NCI-H2081 (cell line): ENCODE measurements around the gene DRC7.
A peak's percentile ranks its signal among the peaks of the same experiment; 100 is the strongest.

ENCODE experiments used
- DNase-seq, 2 experiments: peaks; one replicate each; lab custom pipeline; 2025; lab: John Stamatoyannopoulos, UW

The DRC7 gene, protein sequence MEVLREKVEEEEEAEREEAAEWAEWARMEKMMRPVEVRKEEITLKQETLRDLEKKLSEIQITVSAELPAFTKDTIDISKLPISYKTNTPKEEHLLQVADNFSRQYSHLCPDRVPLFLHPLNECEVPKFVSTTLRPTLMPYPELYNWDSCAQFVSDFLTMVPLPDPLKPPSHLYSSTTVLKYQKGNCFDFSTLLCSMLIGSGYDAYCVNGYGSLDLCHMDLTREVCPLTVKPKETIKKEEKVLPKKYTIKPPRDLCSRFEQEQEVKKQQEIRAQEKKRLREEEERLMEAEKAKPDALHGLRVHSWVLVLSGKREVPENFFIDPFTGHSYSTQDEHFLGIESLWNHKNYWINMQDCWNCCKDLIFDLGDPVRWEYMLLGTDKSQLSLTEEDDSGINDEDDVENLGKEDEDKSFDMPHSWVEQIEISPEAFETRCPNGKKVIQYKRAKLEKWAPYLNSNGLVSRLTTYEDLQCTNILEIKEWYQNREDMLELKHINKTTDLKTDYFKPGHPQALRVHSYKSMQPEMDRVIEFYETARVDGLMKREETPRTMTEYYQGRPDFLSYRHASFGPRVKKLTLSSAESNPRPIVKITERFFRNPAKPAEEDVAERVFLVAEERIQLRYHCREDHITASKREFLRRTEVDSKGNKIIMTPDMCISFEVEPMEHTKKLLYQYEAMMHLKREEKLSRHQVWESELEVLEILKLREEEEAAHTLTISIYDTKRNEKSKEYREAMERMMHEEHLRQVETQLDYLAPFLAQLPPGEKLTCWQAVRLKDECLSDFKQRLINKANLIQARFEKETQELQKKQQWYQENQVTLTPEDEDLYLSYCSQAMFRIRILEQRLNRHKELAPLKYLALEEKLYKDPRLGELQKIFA

DNA sequence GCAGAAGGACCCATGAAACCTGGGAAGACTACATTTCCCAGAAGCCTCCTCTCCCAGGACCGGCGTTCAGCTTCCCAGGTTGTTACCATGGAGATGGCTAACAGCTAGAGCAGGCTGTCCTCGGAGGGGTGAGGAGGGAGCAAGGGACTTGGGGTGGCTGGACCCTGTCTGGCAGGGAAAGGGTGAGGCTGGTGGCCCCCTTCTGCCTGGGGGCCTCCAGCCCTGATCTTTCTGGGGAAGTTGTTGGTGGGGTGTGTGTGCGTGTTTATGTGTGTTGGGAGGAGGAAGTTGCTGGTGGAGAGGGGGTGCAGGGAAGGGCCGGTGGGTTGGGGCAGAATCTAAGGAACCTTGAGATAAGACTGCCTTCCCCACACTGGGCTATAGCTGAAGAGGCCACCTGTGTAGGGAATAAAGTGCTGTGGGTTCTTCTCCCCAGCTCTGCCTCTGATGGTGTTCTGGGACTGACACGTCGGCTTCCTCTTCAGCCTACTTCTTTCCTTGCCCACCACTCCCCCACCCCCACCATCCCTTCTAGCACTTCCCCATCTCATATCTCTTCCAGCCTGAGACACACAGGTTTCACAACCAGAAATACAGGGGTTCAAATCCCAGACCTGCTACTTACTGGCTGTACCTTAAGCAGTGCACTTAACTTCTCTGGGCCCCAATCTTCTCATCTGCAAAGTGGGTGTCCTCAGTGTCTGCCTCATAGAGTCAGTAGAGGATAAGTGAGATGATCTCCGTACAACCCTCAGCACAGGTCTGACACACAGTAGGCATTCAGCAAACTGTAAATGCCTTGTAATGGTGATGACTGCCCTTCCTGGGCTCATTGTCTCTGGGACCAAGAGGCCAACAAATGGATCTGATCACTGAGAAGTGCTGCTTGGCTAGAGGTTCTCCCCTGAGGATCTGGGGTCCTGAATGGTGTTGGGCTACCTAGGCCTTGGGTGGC lies at the start of gene DRC7:
DRC7 (plus strand) TSS at position 82 of the 955 bp plus-strand sequence. CDS start 3,144 bp downstream, outside the sequence.
- peak; percentile 10 to 47 for DNase-seq

DNA sequence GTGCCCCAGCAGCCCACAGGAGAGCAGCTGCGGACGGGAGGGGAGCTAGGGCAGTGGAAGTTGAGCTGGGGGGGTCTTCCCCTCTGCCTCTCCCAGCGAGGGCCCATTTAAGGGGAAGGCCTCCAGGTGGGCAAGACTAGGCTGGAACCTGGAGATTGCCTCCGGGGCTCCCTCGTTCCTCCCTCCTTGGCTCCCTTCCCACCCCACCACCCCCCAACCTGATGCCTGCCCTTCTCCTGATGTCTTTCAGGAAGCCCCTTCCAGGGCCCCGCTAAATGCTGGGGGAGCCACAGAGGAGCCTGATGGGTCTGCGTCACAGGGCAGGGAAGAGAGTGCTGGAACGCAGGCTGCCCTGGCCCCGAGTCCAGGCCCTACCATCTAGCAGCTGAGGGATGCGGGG lies 49.4 kb upstream of the DRC7 start:
- DNase-seq = no peak

GRCh38 chr16:57645691-57646387 lies 48.8 kb upstream of the DRC7 start:
- DNase-seq = no peak

DNA sequence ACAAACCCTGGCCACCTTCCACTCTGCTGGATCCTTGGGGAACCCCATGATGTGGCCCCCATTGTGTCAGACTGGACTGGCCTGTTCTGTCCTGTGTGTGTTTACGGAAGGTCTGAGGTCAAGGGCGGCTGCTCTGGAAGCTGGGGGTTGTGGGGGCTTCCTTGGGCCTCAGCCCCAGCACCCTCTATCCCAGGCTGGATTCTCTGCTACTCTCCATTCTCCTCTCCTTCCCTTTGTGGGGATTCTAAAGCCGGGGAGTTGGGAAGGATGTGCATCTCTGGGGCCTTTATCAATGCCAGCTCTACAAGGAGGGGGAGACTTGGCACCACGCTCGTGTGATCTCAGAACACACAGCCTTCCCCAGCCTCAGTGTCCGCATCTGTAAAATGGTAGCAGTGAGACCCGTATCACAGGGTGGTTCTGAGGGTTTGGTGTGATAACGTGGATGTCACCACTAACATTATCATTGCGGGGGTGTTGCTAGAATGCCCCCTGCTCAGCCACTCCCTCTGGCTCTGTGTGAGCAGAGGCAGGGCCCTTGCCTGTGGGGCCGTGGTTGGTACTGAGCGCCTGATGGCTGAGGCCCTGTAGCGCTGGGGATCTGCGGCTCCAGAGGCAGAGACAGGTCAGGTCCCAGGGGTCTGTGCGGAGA lies 48.1 kb upstream of the DRC7 start:
- no peak for DNase-seq

DNA sequence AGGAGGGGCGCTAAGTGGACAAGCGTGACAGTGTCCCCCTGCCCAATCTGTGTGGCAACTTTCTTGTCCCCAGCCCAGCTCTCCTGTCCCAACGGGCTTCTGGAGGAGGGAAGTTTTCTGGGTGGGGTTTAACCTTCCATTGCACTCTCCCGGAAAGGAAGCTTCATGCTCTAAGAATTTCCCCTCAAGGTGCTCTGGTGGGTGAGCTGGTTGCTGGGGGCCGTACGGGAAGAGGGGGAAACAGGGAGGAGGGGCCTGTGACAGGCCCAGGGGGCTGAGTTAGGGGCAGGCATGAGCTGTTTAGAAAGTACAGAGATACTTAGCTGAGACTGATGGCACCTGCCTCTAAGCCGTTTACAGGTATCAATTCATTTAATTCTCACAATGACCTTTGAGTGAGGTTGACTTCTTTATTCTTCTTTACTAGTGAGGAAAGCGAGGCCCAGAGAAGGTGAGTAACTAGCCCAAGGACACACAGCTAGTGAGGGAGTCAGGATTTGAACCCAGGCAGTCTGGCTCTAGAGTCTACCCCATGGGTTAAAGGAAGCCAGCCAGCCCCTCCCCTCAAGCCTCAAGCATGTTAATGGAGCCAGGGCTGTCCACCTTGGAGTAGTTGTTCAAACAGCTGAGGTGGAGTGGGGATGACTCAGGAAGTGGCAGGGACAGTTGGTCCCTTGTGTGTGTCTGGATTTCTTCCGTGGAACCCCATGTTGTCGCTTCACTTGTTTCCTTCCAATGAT lies 47.3 kb upstream of the DRC7 start:
- DNase-seq = no peak

DNA sequence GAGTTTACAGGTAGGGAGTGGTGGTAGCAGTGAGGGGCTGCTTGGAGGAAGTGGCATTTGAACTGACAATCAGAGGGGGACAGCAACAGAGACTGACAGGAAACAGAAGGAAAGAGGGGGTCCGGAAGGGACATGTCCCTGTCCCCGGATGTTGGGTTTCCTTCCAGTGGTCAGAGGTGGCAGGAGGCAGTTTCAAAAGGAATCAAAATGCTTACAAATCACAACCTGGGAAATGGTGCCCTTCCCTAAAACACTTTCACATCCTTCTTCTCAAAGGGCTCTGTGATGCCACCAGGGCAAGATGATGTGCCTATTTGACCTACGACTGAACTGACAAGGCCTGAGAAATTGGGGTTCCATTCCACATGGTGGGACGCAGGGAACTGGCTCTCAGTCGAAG lies 46.5 kb upstream of the DRC7 start:
- DNase-seq = no peak

DNA sequence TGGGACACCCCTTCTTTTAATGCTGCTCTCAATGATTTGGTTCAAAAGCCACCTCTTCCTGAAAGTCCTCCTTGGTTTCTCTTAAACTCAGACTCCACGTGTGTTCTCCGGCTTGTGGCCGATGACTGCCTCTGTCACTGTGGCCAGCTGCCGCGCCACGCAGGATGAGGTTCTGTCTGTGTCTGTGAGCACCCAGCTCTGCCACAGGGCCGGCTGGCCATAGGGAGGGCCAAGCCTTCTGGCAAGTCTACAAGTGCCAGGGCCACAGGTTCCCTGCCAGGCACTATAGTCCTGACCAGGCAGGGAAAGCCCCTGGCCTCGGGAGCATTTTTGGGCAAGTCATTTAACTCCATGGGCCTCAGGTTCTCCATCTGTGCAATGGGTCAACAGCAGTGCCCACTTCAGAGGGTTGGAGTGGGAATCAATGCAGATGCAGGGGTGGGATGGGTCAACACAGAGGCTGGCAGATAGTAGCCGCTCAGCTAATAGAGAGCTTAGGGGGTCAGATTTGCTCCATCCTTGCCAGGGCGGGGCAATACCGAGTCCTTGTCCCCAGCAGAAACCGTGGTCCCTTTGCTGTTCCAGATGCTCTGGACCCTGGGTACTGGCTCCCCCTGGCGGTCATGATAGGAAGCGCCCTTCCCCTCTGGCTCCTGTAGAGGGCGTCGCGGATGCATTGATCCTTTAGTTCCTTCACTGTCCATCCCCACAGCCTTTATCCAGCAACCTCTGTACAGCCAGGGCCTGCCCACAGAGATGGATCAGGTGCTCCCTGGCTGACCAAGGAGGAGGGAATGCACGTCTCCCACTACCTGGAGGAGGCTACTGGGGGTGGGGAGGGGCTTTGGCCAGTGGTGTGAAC lies 45.8 kb upstream of the DRC7 start:
- DNase-seq = peak; percentile 59 to 62

DNA sequence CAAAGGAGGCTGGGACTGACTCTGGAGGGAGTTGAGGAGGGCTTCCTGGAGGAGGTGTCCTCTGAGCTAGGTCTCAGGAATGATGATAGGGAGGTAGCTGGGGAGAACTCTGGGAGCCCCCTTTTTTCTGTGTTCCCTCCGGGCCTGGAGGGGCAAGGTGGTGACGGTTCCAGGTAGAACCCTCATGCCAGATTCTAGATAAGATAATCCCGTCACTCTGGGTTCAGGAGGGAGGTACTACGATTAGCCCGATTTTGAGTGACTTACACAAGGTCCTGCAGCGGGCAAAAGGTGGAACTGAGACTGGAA lies 45.2 kb upstream of the DRC7 start:
- DNase-seq = no peak

GRCh38 chr16:57649846-57650245 lies 44.8 kb upstream of the DRC7 start:
- DNase-seq = no peak

- no peak for DNase-seq
Observed at GRCh38 chr16:57651344-57652333, 43.0 kb upstream of the DRC7 start.

GRCh38 chr16:57652695-57653471 lies 41.7 kb upstream of the DRC7 start:
- no peak for DNase-seq

- no peak for DNase-seq
Observed at GRCh38 chr16:57653936-57654335, 40.7 kb upstream of the DRC7 start.

DNA sequence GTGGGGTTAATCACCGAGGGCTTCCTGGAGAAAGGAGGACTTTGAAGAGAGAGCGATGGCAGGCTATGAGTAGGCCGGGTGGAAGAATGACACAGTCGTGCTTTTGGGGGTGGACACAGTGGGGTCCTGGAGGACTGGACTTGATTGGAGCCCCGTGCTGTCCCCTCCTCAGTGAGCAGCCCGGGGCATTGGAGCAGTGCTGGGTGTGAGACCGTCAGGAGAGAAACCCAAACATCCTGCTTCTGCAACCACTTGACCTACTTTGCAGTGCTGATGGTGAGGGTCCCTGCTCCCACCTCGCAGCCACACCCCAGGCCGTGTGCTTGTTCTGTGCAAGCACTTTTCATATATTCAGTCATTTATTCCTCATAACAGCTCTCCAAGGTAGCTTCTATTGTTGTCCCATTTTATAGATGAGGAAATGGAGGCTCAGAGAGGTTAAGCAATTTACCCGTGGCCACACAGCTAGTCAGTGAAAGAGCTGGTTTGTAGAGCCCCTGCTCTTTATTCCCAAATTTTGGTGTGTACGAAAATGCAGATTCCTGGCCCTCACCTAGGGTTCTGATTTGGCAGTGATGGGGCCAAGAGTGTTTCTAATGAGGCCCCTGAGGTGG lies 38.2 kb upstream of the DRC7 start:
- DNase-seq = no peak

- DNase-seq = no peak
Observed at GRCh38 chr16:57657228-57657627, 37.4 kb upstream of the DRC7 start.

GRCh38 chr16:57658130-57658877 lies 36.3 kb upstream of the DRC7 start:
- no peak for DNase-seq
